Esophagus squamous epithelium (tissue), 4 donors: ENCODE results near the gene SPON2.

Experiments used
- POLR2A ChIP-seq, 4 donors: fragments of 450-650 bp; IDR thresholded peaks; one replicate each; pipeline ENCODE4 v1.6.1; 2017; ENCODE audit warnings: antibody characterized with exemption in 4 of 4, mild to moderate bottlenecking in 4 of 4, moderate library complexity in 3 of 4
- TF ChIP-seq, protein P1 (sequence below), 6 experiments: fragments of 450-650 bp in 4 of 6; fragments of 200-600 bp in 2 of 6; sonication (generic) in 2 of 6; IDR thresholded peaks; one replicate each; pipeline ENCODE4 v1.5.1; 2016 to 2019; ENCODE audit warnings: antibody characterized with exemption in 6 of 6, mild to moderate bottlenecking in 4 of 6, moderate library complexity in 4 of 6

GRCh38 chr4:1193206-1194009 is 21.0 kb upstream of the SPON2 start:
- TF ChIP-seq, protein P1, sequence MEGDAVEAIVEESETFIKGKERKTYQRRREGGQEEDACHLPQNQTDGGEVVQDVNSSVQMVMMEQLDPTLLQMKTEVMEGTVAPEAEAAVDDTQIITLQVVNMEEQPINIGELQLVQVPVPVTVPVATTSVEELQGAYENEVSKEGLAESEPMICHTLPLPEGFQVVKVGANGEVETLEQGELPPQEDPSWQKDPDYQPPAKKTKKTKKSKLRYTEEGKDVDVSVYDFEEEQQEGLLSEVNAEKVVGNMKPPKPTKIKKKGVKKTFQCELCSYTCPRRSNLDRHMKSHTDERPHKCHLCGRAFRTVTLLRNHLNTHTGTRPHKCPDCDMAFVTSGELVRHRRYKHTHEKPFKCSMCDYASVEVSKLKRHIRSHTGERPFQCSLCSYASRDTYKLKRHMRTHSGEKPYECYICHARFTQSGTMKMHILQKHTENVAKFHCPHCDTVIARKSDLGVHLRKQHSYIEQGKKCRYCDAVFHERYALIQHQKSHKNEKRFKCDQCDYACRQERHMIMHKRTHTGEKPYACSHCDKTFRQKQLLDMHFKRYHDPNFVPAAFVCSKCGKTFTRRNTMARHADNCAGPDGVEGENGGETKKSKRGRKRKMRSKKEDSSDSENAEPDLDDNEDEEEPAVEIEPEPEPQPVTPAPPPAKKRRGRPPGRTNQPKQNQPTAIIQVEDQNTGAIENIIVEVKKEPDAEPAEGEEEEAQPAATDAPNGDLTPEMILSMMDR (IDR thresholded peaks at IDR 0.05): no peak
- no peak for TF ChIP-seq POLR2A (IDR thresholded peaks at IDR 0.05)
